Suprapubic skin (tissue), 3 donors: Measurements from ENCODE around the gene GDI2.

Experiments
- CTCF ChIP-seq, 2 donors: fragments of 200-600 bp in 1 of 2; fragments of 450-650 bp in 1 of 2; sonication (generic) in 1 of 2; IDR thresholded peaks; one replicate each; pipeline ENCODE4 v1.5.1; 2016 to 2019; ENCODE audit warnings: antibody characterized with exemption in 2 of 2, mild to moderate bottlenecking in 1 of 2, moderate library complexity in 1 of 2
- POLR2AphosphoS5 ChIP-seq, 3 donors: sonication (generic); formaldehyde crosslinking; IDR thresholded peaks; one replicate each; pipeline ENCODE4 v1.6.1; 2017; ENCODE audit warnings: antibody characterized with exemption in 3 of 3

GRCh38 chr10:5818048-5818331 is 4.8 kb upstream of the GDI2 start:
- TF ChIP-seq POLR2AphosphoS5 (IDR thresholded peaks at IDR 0.05) (no peak), CTCF (IDR thresholded peaks at IDR 0.05) (no peak)
